Fibroblast of lung (primary cell): ENCODE results near the gene TMEM131. TPM values are rescaled to one million over a fixed set of nuclear protein-coding genes. Genes with fewer than 3 reads are reported as not detected.

ENCODE experiments used
- DNase-seq, 2 donors: peaks; one replicate each; pipeline versions ENCODE4 v3.0.0 to v3.0.0-alpha.2; 2010; ENCODE audit warnings: low read depth in 2 of 2
- H2AFZ ChIP-seq: 2 replicates; pipeline ENCODE4 v1.5.1; 2012; ENCODE audit warnings: low read length, control low read depth, inconsistent platforms
- H3K27ac ChIP-seq: 2 replicates; pipeline ENCODE4 v1.5.1; 2011; ENCODE audit warnings: low read length, control low read depth; ENCODE audit not compliant: insufficient read depth
- H3K27me3 ChIP-seq: 2 replicates; pipeline ENCODE4 v1.5.1; 2011; ENCODE audit warnings: mild to moderate bottlenecking, low read length; ENCODE audit not compliant: control insufficient read depth, insufficient read depth
- H3K36me3 ChIP-seq: 2 replicates; pipeline ENCODE4 v1.5.1; 2011; ENCODE audit warnings: low read length; ENCODE audit not compliant: control insufficient read depth, insufficient read depth
- H3K4me1 ChIP-seq: 2 replicates; pipeline ENCODE4 v1.5.1; 2011; ENCODE audit warnings: low read length; ENCODE audit not compliant: control insufficient read depth, insufficient read depth; ENCODE audit errors: extremely low read depth
- H3K4me2 ChIP-seq: 2 replicates; pipeline ENCODE4 v1.5.1; 2011; ENCODE audit warnings: low read length, control low read depth; ENCODE audit not compliant: insufficient read depth; ENCODE audit errors: extremely low read depth
- H3K4me3 ChIP-seq, 4 experiments: fragments of 200-600 bp in 1 of 4; sonication (generic) in 1 of 4; replicated peaks in 1 of 4; 2 replicates each; pipeline ENCODE4 v1.5.1; 2011 to 2016; ENCODE audit warnings: low read length in 4 of 4, low read depth in 3 of 4, mild to moderate bottlenecking in 3 of 4, control low read depth in 2 of 4, inconsistent platforms in 1 of 4, mixed read lengths in 1 of 4; ENCODE audit not compliant: insufficient read depth in 1 of 4; ENCODE audit errors: control extremely low read depth in 1 of 4
- H3K79me2 ChIP-seq: 2 replicates; pipeline ENCODE4 v1.5.1; 2012; ENCODE audit warnings: mild to moderate bottlenecking, low read length, inconsistent platforms; ENCODE audit not compliant: control insufficient read depth, insufficient read depth
- H3K9ac ChIP-seq: 2 replicates; pipeline ENCODE4 v1.5.1; 2011; ENCODE audit warnings: mild to moderate bottlenecking, low read length, control low read depth; ENCODE audit not compliant: insufficient read depth
- H3K9me3 ChIP-seq: 2 replicates; pipeline ENCODE4 v1.5.1; 2012; ENCODE audit warnings: low read depth, low read length; ENCODE audit not compliant: control insufficient read depth, insufficient read depth
- H4K20me1 ChIP-seq: 2 replicates; pipeline ENCODE4 v1.5.1; 2011; ENCODE audit warnings: low read length; ENCODE audit not compliant: control insufficient read depth, insufficient read depth; ENCODE audit errors: extremely low read depth
- EZH2 ChIP-seq: IDR thresholded peaks from 2 replicates; pipeline ENCODE4 v1.5.1; 2012; ENCODE audit warnings: low read length, control low read depth, mild to moderate bottlenecking; ENCODE audit errors: missing control alignments
- polyA plus RNA-seq, 2 donors: library from polyadenylated mRNA; depleted of rRNA in 1 of 2; stranded (reverse) in 1 of 2; unstranded in 1 of 2; fragments of >200 nt; gene quantifications; 2 replicates each; pipeline ENCODE4 v1.2.1, GENCODE V29; 2011 to 2012; ENCODE audit warnings: missing spikeins in 1 of 2
- total RNA-seq: library from RNA; depleted of rRNA; stranded (reverse); fragments of >200 nt; gene quantifications from 2 replicates; pipeline ENCODE4 v1.2.1, GENCODE V29; 2014
- TF ChIP-seq, protein P1 (sequence below), 2 donors: IDR thresholded peaks in 1 of 2; conservative IDR thresholded peaks in 1 of 2; 1 replicate in 1 of 2; 2 replicates in 1 of 2; pipeline ENCODE4 v1.5.1; 2011 to 2012; ENCODE audit warnings: low read length in 2 of 2, control low read depth in 1 of 2, inconsistent platforms in 1 of 2, low read depth in 1 of 2, mild to moderate bottlenecking in 1 of 2

TMEM131 gene
- total and polyA plus RNA-seq, 2 donors (not counting 1 experiment from before 2014, with no cell fraction given) = 18.1 to 32.4 TPM

DNA sequence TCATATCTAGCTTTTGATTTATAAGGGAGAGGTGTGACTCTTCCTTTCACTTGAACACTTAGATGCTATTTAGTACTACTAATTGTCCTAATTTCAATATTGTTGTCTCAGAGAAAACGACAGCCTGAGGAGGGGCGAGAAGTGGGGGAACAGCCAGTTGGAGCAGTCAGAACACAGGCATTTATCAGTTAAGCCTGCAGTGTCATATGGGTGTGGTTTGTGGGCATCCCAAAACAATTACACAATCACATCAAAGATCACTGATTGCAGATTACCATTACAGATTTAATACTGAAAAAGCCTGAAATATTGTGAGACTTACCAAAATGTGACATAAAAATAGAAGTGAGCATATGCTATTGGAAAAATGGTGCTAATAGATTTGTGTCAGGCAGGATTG is 15.8 kb downstream of the TMEM131 start:
- Histone ChIP-seq H4K20me1 (peaks cover 2% of the 10 kb centered on the region), H3K79me2 (peaks cover 40% of the 10 kb centered on the region)
- TF ChIP-seq, protein P1, sequence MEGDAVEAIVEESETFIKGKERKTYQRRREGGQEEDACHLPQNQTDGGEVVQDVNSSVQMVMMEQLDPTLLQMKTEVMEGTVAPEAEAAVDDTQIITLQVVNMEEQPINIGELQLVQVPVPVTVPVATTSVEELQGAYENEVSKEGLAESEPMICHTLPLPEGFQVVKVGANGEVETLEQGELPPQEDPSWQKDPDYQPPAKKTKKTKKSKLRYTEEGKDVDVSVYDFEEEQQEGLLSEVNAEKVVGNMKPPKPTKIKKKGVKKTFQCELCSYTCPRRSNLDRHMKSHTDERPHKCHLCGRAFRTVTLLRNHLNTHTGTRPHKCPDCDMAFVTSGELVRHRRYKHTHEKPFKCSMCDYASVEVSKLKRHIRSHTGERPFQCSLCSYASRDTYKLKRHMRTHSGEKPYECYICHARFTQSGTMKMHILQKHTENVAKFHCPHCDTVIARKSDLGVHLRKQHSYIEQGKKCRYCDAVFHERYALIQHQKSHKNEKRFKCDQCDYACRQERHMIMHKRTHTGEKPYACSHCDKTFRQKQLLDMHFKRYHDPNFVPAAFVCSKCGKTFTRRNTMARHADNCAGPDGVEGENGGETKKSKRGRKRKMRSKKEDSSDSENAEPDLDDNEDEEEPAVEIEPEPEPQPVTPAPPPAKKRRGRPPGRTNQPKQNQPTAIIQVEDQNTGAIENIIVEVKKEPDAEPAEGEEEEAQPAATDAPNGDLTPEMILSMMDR (conservative IDR thresholded peaks at IDR 0.05 in 1 of 2, IDR thresholded peaks at IDR 0.05 in 1 of 2; ENCODE audit: low read depth in 1 of 2, low read length in 2 of 2) = no peak
- TF ChIP-seq EZH2 = no peak

DNA sequence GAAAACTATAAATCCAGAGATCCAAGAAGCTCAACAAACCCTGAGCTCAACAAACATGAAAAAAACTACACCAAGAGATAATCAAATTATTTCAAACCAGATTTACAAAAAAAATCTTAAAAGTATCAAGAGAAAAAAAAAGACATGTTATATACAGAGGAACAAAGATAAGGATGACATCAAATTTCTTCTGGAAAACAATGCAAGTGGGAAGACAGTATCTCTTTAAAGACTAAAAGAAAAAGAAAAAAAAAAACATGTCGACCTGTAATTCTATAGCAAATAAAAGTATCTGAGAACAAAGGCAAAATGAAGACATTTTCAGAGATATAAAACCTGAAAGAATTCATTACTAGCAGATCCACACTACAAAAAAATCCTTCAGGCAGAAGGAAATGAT is 21.3 kb downstream of the TMEM131 start:
- Histone ChIP-seq H4K20me1 (peaks cover 2% of the 10 kb centered on the region), H3K9ac (no peak overlapping the region), H3K79me2 (peaks cover 60% of the 10 kb centered on the region), H3K4me1 (no peaks in the 10 kb centered on the region), H3K4me2 (no peak overlapping the region), H3K9me3 (no peaks in the 10 kb centered on the region), H2AFZ (no peak overlapping the region), H3K27ac (no peak overlapping the region), H3K36me3 (no peaks in the 10 kb centered on the region), H3K27me3 (no peaks in the 10 kb centered on the region), H3K4me3 (no peak overlapping the region)
- TF ChIP-seq EZH2 = no peak
- TF ChIP-seq, protein P1 (conservative IDR thresholded peaks at IDR 0.05 in 1 of 2, IDR thresholded peaks at IDR 0.05 in 1 of 2; ENCODE audit: low read depth in 1 of 2, low read length in 2 of 2) = no peak
- DNase-seq = no peak

More for the DNA sequence above, 15.8 kb downstream of the TMEM131 start:
- H3K36me3 ChIP-seq = no peaks in the 10 kb centered on the region
- no peak overlapping the region for H3K27ac ChIP-seq
- H3K27me3 ChIP-seq = no peaks in the 10 kb centered on the region
- H3K4me3 ChIP-seq = no peak overlapping the region
- H3K9me3 ChIP-seq = no peaks in the 10 kb centered on the region
- H3K4me2 ChIP-seq = no peak overlapping the region
- DNase-seq = no peak
- no peak overlapping the region for H2AFZ ChIP-seq
- H3K4me1 ChIP-seq = no peaks in the 10 kb centered on the region
- H3K9ac ChIP-seq = no peak overlapping the region

DNA sequence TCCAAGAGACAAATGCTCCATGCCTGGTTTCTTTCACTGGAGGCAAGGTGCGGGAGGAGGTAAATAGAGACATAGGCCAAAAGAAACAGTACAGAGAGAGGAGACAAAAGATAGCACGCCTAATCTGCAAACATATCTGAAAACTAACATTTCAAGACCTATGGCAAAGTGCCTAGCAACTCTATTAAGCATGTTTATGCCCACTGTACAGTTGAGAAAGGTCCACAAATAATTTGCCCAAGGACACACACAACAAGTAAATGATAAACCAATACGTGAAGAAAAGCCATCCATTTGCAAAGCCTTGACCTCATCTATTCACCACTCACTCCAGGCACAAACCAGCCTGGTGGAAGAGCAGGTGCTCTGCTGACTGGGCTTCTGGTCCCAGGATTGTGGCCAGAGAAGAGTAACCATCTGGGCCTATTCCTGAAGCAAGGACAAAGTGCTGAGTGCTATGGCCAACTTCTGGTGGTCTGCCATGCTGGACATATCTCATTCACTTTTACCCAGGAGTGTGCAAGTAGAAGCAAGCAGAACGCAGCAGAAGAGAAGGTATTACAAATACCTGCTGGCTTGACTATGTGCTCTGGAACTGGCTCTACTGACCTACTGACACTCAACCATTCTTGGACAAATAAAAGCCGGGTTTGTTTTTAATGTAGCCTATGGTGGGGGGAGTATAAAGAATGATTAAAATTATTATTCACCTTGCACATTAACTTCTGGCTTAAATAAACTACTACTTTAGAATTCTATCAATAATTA is 25.3 kb downstream of the TMEM131 start:
- H3K4me2 ChIP-seq = no peak overlapping the region
- TF ChIP-seq, protein P1 (conservative IDR thresholded peaks at IDR 0.05 in 1 of 2, IDR thresholded peaks at IDR 0.05 in 1 of 2; ENCODE audit: low read depth in 1 of 2, low read length in 2 of 2) = no peak
- no peak for TF ChIP-seq EZH2
- H3K27ac ChIP-seq = no peak overlapping the region
- H3K36me3 ChIP-seq = no peaks in the 10 kb centered on the region
- H3K9ac ChIP-seq = no peak overlapping the region
- H3K27me3 ChIP-seq = no peaks in the 10 kb centered on the region
- peaks cover 2% of the 10 kb centered on the region for H3K4me1 ChIP-seq
- H3K79me2 ChIP-seq = peaks cover 77% of the 10 kb centered on the region
- H3K9me3 ChIP-seq = no peaks in the 10 kb centered on the region
- no peaks in the 10 kb centered on the region for H4K20me1 ChIP-seq
- no peak overlapping the region for H3K4me3 ChIP-seq
- DNase-seq = no peak
- no peak overlapping the region for H2AFZ ChIP-seq
